GM12801 (cell line): Measurements from ENCODE around the gene CACTIN.

Experiments
- TF ChIP-seq, protein P1 (sequence below): IDR thresholded peaks from one replicate; pipeline ENCODE4 v1.5.1; 2011; ENCODE audit warnings: control low read depth; ENCODE audit not compliant: insufficient read length; ENCODE audit errors: extremely low read depth

The CACTIN gene

DNA sequence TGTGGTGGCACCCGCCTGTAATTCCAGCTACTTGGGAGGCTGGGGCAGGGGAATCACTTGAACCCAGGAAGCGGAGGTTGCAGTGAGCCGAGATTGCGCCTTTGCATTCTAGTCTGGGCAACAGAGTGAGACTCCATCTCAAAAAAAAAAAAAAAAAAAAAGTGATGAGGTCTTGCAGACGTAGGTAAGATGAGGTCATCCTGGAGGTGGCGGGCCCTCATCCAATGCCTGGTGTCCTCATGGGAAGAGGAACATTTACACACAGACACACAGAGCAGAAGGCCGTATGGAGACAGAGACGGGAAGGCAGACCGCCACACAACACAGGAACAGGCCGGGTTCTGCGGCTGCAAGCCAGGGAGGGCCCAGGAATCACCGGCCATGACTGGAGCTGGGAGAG lies 4.4 kb downstream of the CACTIN start:
- TF ChIP-seq, protein P1, sequence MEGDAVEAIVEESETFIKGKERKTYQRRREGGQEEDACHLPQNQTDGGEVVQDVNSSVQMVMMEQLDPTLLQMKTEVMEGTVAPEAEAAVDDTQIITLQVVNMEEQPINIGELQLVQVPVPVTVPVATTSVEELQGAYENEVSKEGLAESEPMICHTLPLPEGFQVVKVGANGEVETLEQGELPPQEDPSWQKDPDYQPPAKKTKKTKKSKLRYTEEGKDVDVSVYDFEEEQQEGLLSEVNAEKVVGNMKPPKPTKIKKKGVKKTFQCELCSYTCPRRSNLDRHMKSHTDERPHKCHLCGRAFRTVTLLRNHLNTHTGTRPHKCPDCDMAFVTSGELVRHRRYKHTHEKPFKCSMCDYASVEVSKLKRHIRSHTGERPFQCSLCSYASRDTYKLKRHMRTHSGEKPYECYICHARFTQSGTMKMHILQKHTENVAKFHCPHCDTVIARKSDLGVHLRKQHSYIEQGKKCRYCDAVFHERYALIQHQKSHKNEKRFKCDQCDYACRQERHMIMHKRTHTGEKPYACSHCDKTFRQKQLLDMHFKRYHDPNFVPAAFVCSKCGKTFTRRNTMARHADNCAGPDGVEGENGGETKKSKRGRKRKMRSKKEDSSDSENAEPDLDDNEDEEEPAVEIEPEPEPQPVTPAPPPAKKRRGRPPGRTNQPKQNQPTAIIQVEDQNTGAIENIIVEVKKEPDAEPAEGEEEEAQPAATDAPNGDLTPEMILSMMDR, result no peak

DNA sequence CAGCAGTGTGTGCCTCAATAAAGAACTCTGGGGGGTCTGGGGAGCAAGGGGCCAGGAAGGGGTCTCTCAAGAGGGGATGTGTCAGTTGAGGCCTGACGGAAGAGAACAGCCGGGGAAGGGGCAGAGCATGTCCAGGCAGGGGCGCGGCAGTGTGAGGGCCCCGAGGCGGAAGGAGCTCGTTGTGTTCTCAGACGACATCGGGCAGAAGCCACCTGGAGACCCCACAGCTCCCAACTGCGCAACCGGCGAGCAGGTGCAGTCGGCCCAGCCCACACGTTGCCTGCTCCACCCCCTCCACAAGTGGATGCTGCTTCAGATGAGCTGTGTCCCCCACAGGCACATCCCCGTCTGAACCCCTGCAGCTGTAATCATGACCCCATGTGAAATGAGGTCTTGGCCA lies 4.9 kb downstream of the CACTIN start:
- TF ChIP-seq, protein P1, result no peak

DNA sequence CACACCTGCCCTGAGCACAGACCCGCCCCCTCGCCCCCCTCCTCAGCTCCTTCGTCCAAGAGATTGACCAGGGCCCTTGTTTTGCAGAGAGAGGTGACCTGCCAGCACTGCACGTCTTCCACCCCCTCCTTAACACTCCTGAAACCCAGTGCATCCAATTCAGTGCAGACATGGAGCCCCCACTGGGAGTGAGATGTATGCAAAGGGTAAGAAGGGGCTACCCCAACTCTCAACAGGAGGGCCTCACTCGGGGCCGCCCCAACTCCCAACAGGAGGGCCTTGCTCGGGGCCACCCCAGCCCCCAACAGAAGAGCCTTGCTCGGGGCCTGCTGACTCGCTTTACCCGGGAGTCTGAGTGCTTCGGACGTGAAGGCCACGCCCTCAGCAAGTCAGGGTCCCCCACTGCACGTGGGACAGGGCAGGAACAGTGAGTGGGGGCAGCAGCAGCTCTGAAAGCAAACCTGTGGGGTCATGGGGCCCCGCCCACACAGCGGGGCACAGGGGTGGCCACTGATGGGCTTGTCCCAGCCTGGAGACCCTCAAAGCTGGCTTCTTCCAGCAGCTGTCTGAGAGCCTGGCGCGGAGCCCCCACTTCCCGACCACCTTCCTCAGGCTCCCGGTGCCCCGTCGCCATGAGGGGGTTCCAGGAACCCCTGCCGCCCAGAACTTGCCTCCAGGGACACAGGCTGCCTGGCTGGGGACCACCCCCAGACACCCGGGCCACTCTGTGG lies 5.6 kb downstream of the CACTIN start:
- TF ChIP-seq, protein P1, result no peak

DNA sequence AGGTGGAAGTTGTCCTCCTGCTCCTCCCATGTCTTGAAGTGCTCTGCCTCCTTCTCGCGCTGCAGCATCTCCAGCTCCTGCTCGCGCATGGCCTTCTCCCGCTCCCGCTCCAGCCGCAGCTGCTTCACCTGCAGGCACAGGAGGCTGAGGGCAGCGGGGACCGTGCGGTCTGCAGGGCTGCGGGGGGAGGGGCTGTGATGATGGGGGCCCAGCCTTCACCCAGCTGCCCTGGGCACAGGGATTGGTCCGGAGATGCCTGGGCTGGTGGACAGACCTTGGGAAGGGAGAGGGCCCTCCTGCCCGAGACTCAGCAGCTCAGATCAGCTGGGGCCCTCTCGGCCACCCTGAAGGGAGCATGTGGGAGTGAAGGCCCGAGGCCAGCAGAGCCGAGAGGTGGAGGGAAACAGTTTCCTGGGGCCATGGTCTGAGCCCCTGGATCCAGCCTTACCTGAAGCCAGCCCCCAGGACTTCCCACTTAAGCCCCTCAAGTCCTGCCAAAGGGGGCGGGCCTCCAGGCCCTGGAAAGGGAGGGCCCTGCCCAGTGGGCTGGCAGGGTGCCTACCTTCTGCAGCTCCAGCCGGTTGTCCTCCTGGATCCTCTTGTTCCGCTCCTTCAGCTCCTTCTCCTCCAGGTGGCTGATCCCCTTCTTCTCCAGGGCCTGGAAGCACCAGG lies 6.3 kb downstream of the CACTIN start:
- TF ChIP-seq, protein P1, result no peak

DNA sequence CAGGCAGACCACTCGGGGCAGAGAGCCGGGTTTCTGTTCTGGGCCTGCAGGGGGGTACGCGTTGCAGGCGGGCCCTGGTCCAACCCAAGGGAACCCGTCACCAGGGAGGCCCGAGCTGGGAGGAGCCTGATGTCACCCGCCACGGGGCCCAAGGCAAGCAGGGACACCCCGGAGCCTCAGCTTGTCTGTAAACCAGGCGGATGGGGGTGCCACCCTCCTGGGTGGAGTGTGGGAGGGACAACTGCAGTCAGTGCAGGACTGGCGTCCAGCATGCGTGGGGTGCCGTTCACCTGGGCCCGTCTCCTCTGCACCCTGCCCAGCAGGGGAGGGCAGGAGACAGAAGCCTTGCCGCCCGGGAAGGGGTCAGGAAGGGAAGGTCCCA lies 7.0 kb downstream of the CACTIN start:
- TF ChIP-seq, protein P1, result no peak

DNA sequence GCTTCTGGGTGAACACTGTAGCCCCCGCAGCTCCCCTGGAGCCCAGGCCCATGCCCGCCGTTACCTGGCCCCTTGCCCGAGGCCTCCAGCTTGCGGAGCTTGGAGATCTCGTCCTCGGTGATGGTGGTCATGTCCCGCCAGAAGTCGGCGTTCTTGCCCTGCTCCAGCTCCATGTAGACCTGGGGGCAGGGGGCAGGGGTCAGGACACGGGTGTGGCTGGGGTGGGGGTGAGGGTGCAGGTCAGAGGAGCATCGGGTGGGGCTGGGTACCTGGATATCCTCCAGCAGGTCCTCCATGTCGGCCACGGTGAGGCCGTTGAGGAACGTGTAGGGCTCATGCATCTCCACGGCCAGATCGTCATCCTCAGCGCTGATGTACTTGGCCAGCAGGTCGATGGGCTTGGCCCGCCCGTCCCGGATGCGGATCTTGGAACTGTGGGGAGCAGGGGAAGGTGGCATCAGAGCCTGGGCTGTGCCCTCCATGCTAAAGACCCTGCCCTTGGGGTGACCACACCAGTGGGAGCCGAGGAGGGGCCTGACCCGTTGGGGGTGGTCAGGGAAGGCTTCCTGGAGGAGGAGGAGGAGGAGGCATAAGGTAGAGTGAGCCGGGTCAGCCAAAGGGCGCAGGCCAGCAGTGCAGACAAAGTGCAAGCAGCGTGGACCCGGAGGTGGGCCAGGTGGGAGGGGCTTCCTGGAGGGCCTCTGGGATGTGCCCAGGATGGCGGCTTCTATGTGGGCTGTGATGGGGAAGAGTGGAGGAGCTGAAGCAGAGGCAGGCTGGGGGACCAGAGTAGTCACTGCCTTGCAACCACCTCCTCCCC lies 7.6 kb downstream of the CACTIN start:
- TF ChIP-seq, protein P1, result no peak

DNA sequence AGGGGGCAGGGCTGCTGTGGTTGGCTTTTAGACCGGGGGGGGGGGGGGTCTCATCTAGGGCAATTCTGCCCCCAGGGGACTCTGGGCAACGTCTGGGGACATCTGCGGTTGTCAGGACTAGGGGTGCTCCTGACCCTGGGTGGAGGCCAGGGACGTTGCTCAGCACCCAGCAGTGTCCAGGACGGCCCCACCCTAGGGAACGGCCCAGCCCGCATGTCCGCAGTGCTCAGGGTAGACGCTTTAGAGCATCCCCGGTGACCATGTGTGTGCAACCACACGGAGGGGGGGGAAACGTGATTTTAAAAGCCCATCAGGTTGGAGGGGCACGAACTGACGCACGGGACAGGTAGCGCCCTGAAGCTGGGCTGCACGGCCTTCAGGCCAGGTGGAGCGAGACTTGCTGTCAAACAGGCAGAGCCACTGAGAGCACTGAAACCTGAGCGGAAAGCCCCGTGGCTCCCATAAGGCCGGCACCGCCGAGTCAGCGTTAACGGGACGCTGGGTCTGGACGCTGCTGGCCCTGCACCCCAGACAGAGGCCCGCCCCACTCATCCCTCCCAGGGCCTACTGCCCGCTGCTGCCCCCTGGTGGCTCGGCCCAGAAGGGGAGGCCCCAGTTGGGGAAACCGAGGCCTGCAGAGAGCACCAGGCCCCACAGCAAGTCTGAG lies 8.3 kb downstream of the CACTIN start:
- TF ChIP-seq, protein P1, result no peak
